Measurements from ENCODE around the gene RPP38. TPM values are rescaled to one million over a fixed set of nuclear protein-coding genes. Genes with fewer than 3 reads are reported as not detected.

RPP38 gene
- total and polyA plus RNA-seq, 2 of the 4 experiments (the other 2 are of a cell fraction), result 12.4 to 19.0 TPM

GRCh38 chr10:15106352-15107013 lies 9.3 kb downstream of the RPP38 start:
- H3K56ac ChIP-seq (ENCODE audit: extremely low read depth, insufficient read depth, low read length), result no peak overlapping the region
- no peaks in the 10 kb centered on the region for H3K9me3 ChIP-seq (ENCODE audit: control insufficient read depth, insufficient read depth, low read length)
- H4K91ac ChIP-seq (ENCODE audit: insufficient read depth, low read depth, low read length), result no peak overlapping the region
- no peak overlapping the region for H2BK20ac ChIP-seq (ENCODE audit: low read depth, low read length)
- in situ Hi-C loops (cut with MboI; ENCODE audit: low sequenced_read_pairs) (no loop called here), intact Hi-C loops (cut with micrococcal nuclease) (loop anchor here (1.0 to 10.0 kb wide), 7 partner anchors 115 to 909 kb away; partner anchors contain the start of genes CDNF, FAM171A1, HSPA14 and MSANTD7), dilution Hi-C loops (cut with HindIII; ENCODE audit: low sequenced_read_pairs, unreplicated experiment) (no loop called here)
- no peak overlapping the region for H2AFZ ChIP-seq (replicated peaks; ENCODE audit: low read length, poor library complexity)
- no peaks in the 10 kb centered on the region for H3K4me1 ChIP-seq (ENCODE audit: control insufficient read depth, insufficient read depth, low read length)
- ATAC-seq (ENCODE audit: low read depth) (peak; percentile 98), DNase-seq (peak; percentile 67)
- ChIA-PET CTCF (interaction anchor here (0.6 to 1.5 kb wide), 3 partner anchors 11 to 153 kb away, joined by 3 to 5 read pairs (median 3); no protein-coding TSS in a partner anchor), POLR2A (ENCODE audit: unreplicated experiment) (no interaction called here)
- peaks cover 19% of the 10 kb centered on the region for H3K36me3 ChIP-seq (ENCODE audit: control insufficient read depth, insufficient read depth, low read length)
- no peak for TF ChIP-seq BHLHE40 (IDR thresholded peaks at IDR 0.05; ENCODE audit: low read depth, low read length)
- no peak for TF ChIP-seq MAFK (IDR thresholded peaks at IDR 0.05; ENCODE audit: low read depth, low read length)
- peak; percentile 88 for TF ChIP-seq RAD21 (IDR thresholded peaks at IDR 0.05; ENCODE audit: low read length)
- TF ChIP-seq CTCF (conservative IDR thresholded peaks at IDR 0.05; ENCODE audit: low read depth, low read length), result peak; percentile 91
- TF ChIP-seq SMC3 (IDR thresholded peaks at IDR 0.05; ENCODE audit: low read depth, low read length), result peak; percentile 73
- H3K4ac ChIP-seq (ENCODE audit: low read depth, low read length), result no peak overlapping the region
- no peak overlapping the region for H2AK5ac ChIP-seq (ENCODE audit: low read depth, low read length)
- H4K8ac ChIP-seq (ENCODE audit: low read depth in 2 of 2, low read length in 2 of 2), result peak overlapping the region in 1 of 2 experiments; percentile 68; a peak in 1 of 4 replicates
- no peak overlapping the region for H3K27ac ChIP-seq (ENCODE audit: insufficient read depth, low read length)
- no peaks in the 10 kb centered on the region for H3K27me3 ChIP-seq (ENCODE audit: control insufficient read depth, insufficient read depth, low read length)
- BruUV-seq (replicated peaks), result no TSS peak
- no peaks in the 10 kb centered on the region for H4K20me1 ChIP-seq (ENCODE audit: insufficient read depth, low read length)
- H3K18ac ChIP-seq (ENCODE audit: low read depth, low read length), result no peak overlapping the region
- no peak overlapping the region for H3K23ac ChIP-seq (ENCODE audit: low read depth, low read length)
- 100% methylated on average over 4 of the region's 8 CpGs; no CpG with 5 or more reads in 1 of the 2 experiments for WGBS, 2 experiments (ENCODE audit: extremely low coverage in 2 of 2, insufficient read length in 1 of 2)
- no peaks in the 10 kb centered on the region for H3K9me1 ChIP-seq (ENCODE audit: insufficient read depth, low read length)
- H3K79me1 ChIP-seq (ENCODE audit: low read depth in 1 of 2, low read length in 2 of 2), result peaks cover 5 to 10% of the 10 kb centered on the region in 2 experiments; a peak in 3 of 4 replicates
- no peak overlapping the region for H3K4me3 ChIP-seq (ENCODE audit: insufficient read depth, low read depth, low read length)
- no peak overlapping the region for H2BK120ac ChIP-seq (ENCODE audit: low read depth, low read length)
- no peak overlapping the region for H2BK15ac ChIP-seq (ENCODE audit: low read depth, low read length)
- H4K5ac ChIP-seq (ENCODE audit: low read depth, low read length), result peak overlapping the region; percentile 26; the same call in 1 of the 2 replicates
- no peak overlapping the region for H3K4me2 ChIP-seq (ENCODE audit: low read depth, low read length)
- H3K14ac ChIP-seq (replicated peaks; ENCODE audit: low read depth, low read length), result no peak overlapping the region
- H2AK9ac ChIP-seq (replicated peaks; ENCODE audit: low read depth, low read length, poor library complexity), result peak overlapping the region; percentile 12
- H2BK5ac ChIP-seq (ENCODE audit: low read depth, low read length, poor library complexity, severe bottlenecking), result no peak overlapping the region
- H3K9ac ChIP-seq (ENCODE audit: low read depth, low read length), result no peak overlapping the region
